C4-2B (cell line): ENCODE data around the gene NSD2.

Experiments
- ZFX ChIP-seq: fragments of 450-650 bp; IDR thresholded peaks from 2 replicates; pipeline ENCODE4 v1.6.1; 2017
- TF ChIP-seq, protein P1 (sequence below): fragments of 450-650 bp; conservative IDR thresholded peaks from 2 replicates; pipeline ENCODE4 v1.5.1; 2017; ENCODE audit warnings: mild to moderate bottlenecking

DNA sequence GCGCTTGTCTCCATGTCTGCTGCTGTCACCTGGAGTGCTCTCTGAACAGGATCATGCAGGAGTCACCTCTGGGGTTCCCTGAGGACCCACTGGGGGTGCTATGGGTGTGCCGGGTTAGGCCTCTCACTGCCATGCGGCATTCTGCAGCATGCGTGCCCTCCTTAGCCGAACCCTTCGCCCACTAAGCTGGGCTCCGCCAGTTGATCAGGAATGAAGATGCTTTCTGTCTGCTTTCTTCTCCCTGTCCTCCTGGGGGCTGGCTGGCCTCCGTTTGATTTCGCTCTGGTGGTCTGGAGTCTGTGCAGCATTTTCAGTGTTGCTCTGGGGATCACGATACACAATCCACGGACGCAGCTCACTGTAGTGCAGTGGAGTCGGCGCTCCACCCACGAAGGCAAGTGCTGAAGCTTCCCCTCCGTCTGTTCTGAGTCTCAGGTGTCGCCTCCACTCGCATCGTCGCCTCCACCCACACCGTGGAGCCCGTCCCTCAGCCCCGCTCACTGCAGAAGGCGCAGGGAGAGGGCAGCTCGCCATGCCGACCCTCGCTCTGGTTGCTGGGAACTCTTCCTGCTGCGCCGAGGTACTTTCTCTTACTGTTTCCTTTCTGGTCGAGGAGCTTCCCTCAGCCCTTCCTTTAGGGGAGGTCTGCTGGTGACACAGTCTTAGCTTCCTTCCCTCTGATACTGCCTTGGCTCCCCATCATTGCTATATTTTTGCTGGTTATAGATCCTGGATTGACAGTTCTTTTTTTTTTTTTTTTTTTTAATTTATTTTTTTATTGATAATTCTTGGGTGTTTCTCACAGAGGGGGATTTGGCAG is 44.5 kb upstream of the NSD2 start:
- TF ChIP-seq, protein P1, sequence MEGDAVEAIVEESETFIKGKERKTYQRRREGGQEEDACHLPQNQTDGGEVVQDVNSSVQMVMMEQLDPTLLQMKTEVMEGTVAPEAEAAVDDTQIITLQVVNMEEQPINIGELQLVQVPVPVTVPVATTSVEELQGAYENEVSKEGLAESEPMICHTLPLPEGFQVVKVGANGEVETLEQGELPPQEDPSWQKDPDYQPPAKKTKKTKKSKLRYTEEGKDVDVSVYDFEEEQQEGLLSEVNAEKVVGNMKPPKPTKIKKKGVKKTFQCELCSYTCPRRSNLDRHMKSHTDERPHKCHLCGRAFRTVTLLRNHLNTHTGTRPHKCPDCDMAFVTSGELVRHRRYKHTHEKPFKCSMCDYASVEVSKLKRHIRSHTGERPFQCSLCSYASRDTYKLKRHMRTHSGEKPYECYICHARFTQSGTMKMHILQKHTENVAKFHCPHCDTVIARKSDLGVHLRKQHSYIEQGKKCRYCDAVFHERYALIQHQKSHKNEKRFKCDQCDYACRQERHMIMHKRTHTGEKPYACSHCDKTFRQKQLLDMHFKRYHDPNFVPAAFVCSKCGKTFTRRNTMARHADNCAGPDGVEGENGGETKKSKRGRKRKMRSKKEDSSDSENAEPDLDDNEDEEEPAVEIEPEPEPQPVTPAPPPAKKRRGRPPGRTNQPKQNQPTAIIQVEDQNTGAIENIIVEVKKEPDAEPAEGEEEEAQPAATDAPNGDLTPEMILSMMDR = no peak
- TF ChIP-seq ZFX = no peak
